Esophagus muscularis mucosa (tissue), 4 donors: ENCODE measurements around the gene ACSL6. TPM values are rescaled to one million over a fixed set of nuclear protein-coding genes. Genes with fewer than 3 reads are reported as not detected.
A peak's percentile ranks its signal among the peaks of the same experiment; 100 is the strongest.

Experiments
- DNase-seq: peaks from one replicate; pipeline ENCODE4 v3.0.0-alpha.2; 2017; ENCODE audit errors: extremely low spot score
- H3K27ac ChIP-seq, 4 donors: fragments of 200-600 bp; sonication (generic); replicated peaks in 1 of 4; 1 replicate in 3 of 4; 2 replicates in 1 of 4; pipeline ENCODE4 v1.5.1; 2016 to 2019; ENCODE audit warnings: mild to moderate bottlenecking in 1 of 4
- H3K27me3 ChIP-seq, 4 donors: fragments of 200-600 bp; sonication (generic); one replicate each; pipeline versions ENCODE4 v1.5.1 to v1.6.0; 2016 to 2019
- H3K36me3 ChIP-seq, 4 donors: fragments of 200-600 bp; sonication (generic); one replicate each; pipeline ENCODE4 v1.5.1; 2016 to 2019
- H3K4me1 ChIP-seq, 4 donors: fragments of 200-600 bp; sonication (generic); one replicate each; pipeline ENCODE4 v1.5.1; 2016 to 2019
- H3K4me3 ChIP-seq, 4 donors: fragments of 200-600 bp; sonication (generic); 1 replicate in 2 of 4; 2 replicates in 2 of 4; pipeline ENCODE4 v1.5.1; 2016 to 2019; ENCODE audit warnings: mild to moderate bottlenecking in 4 of 4, moderate library complexity in 1 of 4
- H3K9me3 ChIP-seq, 4 donors: fragments of 200-600 bp; sonication (generic); 1 replicate in 3 of 4; 2 replicates in 1 of 4; pipeline ENCODE4 v1.5.1; 2016 to 2019
- EP300 ChIP-seq: sonication (generic); formaldehyde crosslinking; IDR thresholded peaks from one replicate; pipeline ENCODE4 v1.6.1; 2017; ENCODE audit warnings: antibody characterized with exemption
- POLR2A ChIP-seq: fragments of 450-650 bp; IDR thresholded peaks from one replicate; pipeline ENCODE4 v1.6.1; 2017; ENCODE audit warnings: antibody characterized with exemption, moderate library complexity, mild to moderate bottlenecking, low read depth
- POLR2AphosphoS5 ChIP-seq, 2 donors: sonication (generic); formaldehyde crosslinking; IDR thresholded peaks; one replicate each; pipeline ENCODE4 v1.6.1; 2017; ENCODE audit warnings: antibody characterized with exemption in 2 of 2
- WGBS: methylation state at CpG from one replicate; pipeline ENCODE4 v1.1.5; 2018; 5-methylcytosine and 5-hydroxymethylcytosine counted together
- intact Hi-C: fragments of 100-400 bp; cut with DNase I; formaldehyde crosslinking; loops from one replicate; pipeline ENCODE4 v1.15.1; 2023
- total RNA-seq, 4 donors: library from RNA; depleted of rRNA; stranded (reverse); fragments of >200 nt; gene quantifications; one replicate each; pipeline versions ENCODE4 v1.1.0 to v1.2.1, GENCODE V29; 2016
- TF ChIP-seq, protein P1 (sequence below), 3 experiments: fragments of 200-600 bp in 2 of 3; fragments of 450-650 bp in 1 of 3; sonication (generic) in 2 of 3; IDR thresholded peaks; one replicate each; pipeline ENCODE4 v1.5.1; 2017 to 2019; ENCODE audit warnings: antibody characterized with exemption in 3 of 3, mild to moderate bottlenecking in 2 of 3, moderate library complexity in 1 of 3

The ACSL6 gene
- total RNA-seq, 4 donors from 2014 or later, result 1.6 to 2.6 (median 1.9) TPM

DNA sequence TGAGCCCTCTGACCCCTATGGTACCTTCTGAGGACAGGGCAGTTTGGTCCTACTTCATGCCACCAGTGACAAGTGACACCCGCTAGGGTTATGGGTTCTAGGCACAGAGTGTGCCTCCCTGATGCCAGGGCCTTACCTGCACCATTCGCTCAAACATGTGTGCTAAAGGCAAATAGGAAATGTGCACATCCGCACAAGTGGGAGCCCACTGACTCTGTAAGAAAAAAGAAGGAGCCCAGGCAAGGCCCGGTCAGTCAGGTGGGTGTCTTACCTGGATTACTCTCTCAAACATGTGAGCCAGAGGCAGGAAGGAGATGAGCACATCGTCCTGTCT, 36.9 kb downstream of the ACSL6 start:
- H3K4me1 ChIP-seq, result no peaks in the 10 kb centered on the region
- peak; percentile 87 for DNase-seq

DNA sequence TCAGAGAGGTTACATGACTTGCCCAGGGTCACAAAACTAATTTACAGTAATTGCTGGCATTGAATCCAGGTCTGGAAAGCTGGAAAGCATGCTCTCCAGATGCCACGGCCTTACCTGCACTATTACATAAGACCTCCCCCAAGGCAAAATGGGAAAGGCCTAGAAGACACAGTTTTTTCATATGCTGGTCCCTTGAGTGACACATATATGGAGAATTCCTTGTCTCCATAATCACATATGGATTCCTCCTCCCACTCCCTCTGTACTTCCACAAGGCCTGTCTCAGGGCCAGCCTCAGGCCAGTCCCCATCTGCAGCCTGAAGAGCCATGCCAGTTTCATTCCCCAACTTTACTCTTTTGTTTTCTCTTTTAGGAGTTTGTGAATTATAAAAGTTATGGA, 37.4 kb downstream of the ACSL6 start:
- intact Hi-C loops, result no loop called here
- Histone ChIP-seq H3K27ac (no peak overlapping the region), H3K4me1 (no peaks in the 10 kb centered on the region), H3K36me3 (no peaks in the 10 kb centered on the region), H3K9me3 (no peaks in the 10 kb centered on the region), H3K27me3 (no peaks in the 10 kb centered on the region), H3K4me3 (no peak overlapping the region)
- no peak for DNase-seq
- WGBS, result 100% methylated on average over 1 of the region's 1 CpG
- TF ChIP-seq, protein P1, sequence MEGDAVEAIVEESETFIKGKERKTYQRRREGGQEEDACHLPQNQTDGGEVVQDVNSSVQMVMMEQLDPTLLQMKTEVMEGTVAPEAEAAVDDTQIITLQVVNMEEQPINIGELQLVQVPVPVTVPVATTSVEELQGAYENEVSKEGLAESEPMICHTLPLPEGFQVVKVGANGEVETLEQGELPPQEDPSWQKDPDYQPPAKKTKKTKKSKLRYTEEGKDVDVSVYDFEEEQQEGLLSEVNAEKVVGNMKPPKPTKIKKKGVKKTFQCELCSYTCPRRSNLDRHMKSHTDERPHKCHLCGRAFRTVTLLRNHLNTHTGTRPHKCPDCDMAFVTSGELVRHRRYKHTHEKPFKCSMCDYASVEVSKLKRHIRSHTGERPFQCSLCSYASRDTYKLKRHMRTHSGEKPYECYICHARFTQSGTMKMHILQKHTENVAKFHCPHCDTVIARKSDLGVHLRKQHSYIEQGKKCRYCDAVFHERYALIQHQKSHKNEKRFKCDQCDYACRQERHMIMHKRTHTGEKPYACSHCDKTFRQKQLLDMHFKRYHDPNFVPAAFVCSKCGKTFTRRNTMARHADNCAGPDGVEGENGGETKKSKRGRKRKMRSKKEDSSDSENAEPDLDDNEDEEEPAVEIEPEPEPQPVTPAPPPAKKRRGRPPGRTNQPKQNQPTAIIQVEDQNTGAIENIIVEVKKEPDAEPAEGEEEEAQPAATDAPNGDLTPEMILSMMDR (IDR thresholded peaks at IDR 0.05), result no peak
- TF ChIP-seq EP300 (no peak), POLR2A (no peak), POLR2AphosphoS5 (IDR thresholded peaks at IDR 0.05) (no peak)

More for the DNA sequence above, 36.9 kb downstream of the ACSL6 start:
- H3K36me3 ChIP-seq, result no peaks in the 10 kb centered on the region
- TF ChIP-seq, protein P1 (IDR thresholded peaks at IDR 0.05), result no peak
- TF ChIP-seq POLR2AphosphoS5 (IDR thresholded peaks at IDR 0.05) (no peak), POLR2A (no peak)
- no peak overlapping the region for H3K27ac ChIP-seq
- no peaks in the 10 kb centered on the region for H3K27me3 ChIP-seq
- WGBS, result 74% methylated on average over 5 of the region's 5 CpGs
- no peak overlapping the region for H3K4me3 ChIP-seq
- H3K9me3 ChIP-seq, result no peaks in the 10 kb centered on the region
- intact Hi-C loops, result no loop called here

DNA sequence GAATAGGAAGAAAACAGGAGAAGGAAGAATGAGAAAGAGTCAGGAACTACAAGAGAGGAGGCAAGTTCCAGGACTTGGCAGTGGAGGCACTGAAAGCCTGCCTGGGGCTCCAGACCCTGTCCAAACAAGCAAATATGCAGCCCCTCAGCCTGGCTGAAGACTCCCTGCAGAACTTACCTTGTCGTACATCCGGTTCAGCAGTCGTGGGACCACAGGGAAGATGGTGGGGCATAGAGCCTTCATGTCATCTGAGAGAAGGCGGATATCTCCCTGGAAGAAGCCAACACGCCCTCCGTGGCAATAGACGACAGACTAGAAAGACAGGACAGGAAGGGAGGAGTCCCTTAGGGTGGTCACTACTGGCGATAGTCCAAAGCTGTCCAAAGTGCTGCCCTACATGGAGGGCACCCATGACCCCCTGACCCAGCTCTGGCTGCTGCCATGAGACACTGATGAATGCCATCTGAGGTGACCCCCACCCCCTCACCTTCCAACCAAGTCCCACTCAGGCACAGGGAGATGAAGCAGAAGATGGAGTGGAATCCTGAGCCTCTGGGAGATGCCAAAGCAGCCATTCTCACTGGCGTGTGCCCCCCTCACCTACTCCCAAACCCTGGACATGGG, 38.3 kb downstream of the ACSL6 start:
- 86% methylated on average over 8 of the region's 9 CpGs for WGBS
- no peaks in the 10 kb centered on the region for H3K4me1 ChIP-seq
- DNase-seq, result peak; percentile 90

DNA sequence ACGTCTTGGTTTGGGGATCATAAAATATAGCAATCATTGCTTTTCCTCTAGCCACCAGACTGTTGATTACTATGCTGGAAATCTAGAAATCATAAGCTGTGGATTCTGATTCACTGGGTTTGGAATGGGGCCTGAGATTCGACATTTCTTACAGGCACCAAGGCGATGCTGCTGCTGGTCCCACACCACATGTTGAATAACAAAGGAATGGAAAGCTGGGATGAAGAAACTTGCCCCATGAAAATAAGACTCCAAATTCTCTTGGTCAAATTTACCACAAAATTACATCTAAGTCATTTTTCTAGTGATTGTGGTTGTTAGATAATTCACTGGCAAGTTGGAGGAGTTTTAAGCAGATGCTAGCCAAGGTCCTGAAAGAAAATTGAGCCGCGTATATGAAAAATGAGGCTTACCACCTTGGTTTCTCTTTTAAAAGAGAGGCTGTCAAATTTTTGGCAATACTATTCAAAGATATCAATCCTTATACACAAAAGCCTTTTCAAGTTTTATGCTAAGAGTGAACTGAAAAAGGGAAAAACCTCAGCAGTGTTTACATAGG, 43.0 kb downstream of the ACSL6 start:
- TF ChIP-seq POLR2AphosphoS5 (IDR thresholded peaks at IDR 0.05) (no peak), EP300 (no peak), POLR2A (no peak)
- TF ChIP-seq, protein P1 (IDR thresholded peaks at IDR 0.05), result no peak
- Histone ChIP-seq H3K9me3 (no peaks in the 10 kb centered on the region), H3K27me3 (no peaks in the 10 kb centered on the region), H3K4me3 (no peak overlapping the region), H3K27ac (no peak overlapping the region), H3K36me3 (no peaks in the 10 kb centered on the region), H3K4me1 (no peaks in the 10 kb centered on the region)
- intact Hi-C loops, result no loop called here
- 76% methylated on average over 5 of the region's 5 CpGs for WGBS
- no peak for DNase-seq

More for the DNA sequence above, 38.3 kb downstream of the ACSL6 start:
- no peak overlapping the region for H3K27ac ChIP-seq
- H3K27me3 ChIP-seq, result no peaks in the 10 kb centered on the region
- no peaks in the 10 kb centered on the region for H3K9me3 ChIP-seq
- intact Hi-C loops, result no loop called here
- H3K36me3 ChIP-seq, result no peaks in the 10 kb centered on the region
- H3K4me3 ChIP-seq, result no peak overlapping the region
- TF ChIP-seq POLR2AphosphoS5 (IDR thresholded peaks at IDR 0.05) (no peak), EP300 (no peak), POLR2A (no peak)
- TF ChIP-seq, protein P1 (IDR thresholded peaks at IDR 0.05), result no peak

DNA sequence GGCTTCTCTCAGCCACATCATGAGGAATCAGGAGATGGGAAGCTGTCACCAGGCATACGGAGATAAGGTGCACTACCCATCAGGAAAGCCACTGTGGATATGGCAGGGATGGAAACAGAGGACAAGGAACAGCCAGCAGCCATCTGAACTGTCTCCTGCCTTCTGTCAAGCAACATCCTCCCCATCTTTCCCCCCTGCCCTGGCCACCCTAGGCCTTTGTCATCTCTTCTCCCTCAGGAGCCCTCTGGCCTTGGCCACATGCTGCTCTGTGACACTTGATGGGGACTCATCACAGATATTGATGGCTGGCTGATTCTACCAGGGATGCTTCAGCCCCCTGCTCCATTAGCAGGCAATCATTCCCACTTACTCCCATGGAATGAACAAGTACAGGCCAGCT, 44.9 kb downstream of the ACSL6 start:
- H3K36me3 ChIP-seq, result no peaks in the 10 kb centered on the region
- intact Hi-C loops, result no loop called here
- H3K4me3 ChIP-seq, result no peak overlapping the region
- H3K27me3 ChIP-seq, result no peaks in the 10 kb centered on the region
- no peak for DNase-seq
- TF ChIP-seq, protein P1 (IDR thresholded peaks at IDR 0.05), result no peak
- TF ChIP-seq POLR2AphosphoS5 (IDR thresholded peaks at IDR 0.05) (no peak), POLR2A (no peak), EP300 (no peak)
- WGBS, result 83% methylated on average over 1 of the region's 1 CpG
- H3K9me3 ChIP-seq, result no peaks in the 10 kb centered on the region
- no peaks in the 10 kb centered on the region for H3K4me1 ChIP-seq
- no peak overlapping the region for H3K27ac ChIP-seq
